Bronchial epithelial cell (primary cell): Measurements from ENCODE around the gene CSAD. TPM values are rescaled to one million over a fixed set of nuclear protein-coding genes. Genes with fewer than 3 reads are reported as not detected.

Experiments used
- DNase-seq: peaks from one replicate; pipeline ENCODE4 v3.0.0-alpha.2; 2010; ENCODE audit warnings: low read depth
- FAIRE-seq: peaks from 2 replicates; lab custom pipeline; 2011; peaks lifted over from hg19 to GRCh38; lab: Jason Lieb, UNC
- H3K27me3 ChIP-seq: 2 replicates; pipeline ENCODE4 v1.5.1; 2011; ENCODE audit warnings: low read length; ENCODE audit not compliant: control insufficient read depth, insufficient read depth
- H3K36me3 ChIP-seq: 2 replicates; pipeline ENCODE4 v1.5.1; 2011; ENCODE audit warnings: low read length; ENCODE audit not compliant: control insufficient read depth, insufficient read depth
- H3K4me3 ChIP-seq: 2 replicates; pipeline ENCODE4 v1.5.1; 2011; ENCODE audit warnings: mild to moderate bottlenecking, low read depth, low read length, control low read depth
- CTCF ChIP-seq: IDR thresholded peaks from 2 replicates; pipeline ENCODE4 v1.5.1; 2011; ENCODE audit warnings: mild to moderate bottlenecking, moderate library complexity, low read length, control low read depth, inconsistent platforms; ENCODE audit not compliant: insufficient read depth, severe bottlenecking
- total RNA-seq: library from RNA; depleted of rRNA; stranded (reverse); fragments of >200 nt; gene quantifications from 2 replicates; pipeline ENCODE4 v1.2.1, GENCODE V29; 2014

The CSAD gene
- total RNA-seq, 1 donor from 2014 or later = 6.6 TPM

- Histone ChIP-seq H3K36me3 (peaks cover 8% of the 10 kb centered on the region), H3K27me3 (no peaks in the 10 kb centered on the region), H3K4me3 (no peak overlapping the region)
- DNase-seq (no peak), FAIRE-seq (peak; percentile 40)
- no peak for TF ChIP-seq CTCF
Observed at GRCh38 chr12:53191096-53191884, 10.6 kb upstream of the CSAD start.

- no peaks in the 10 kb centered on the region for H3K27me3 ChIP-seq
- FAIRE-seq (no peak), DNase-seq (peak; percentile 51)
- H3K36me3 ChIP-seq = peaks cover 13% of the 10 kb centered on the region
- peak; percentile 95 for TF ChIP-seq CTCF
- H3K4me3 ChIP-seq = no peak overlapping the region
Observed at GRCh38 chr12:53190108-53190729, 9.5 kb upstream of the CSAD start.

GRCh38 chr12:53187145-53187899 is 6.6 kb upstream of the CSAD start:
- Histone ChIP-seq H3K27me3 (no peaks in the 10 kb centered on the region), H3K4me3 (no peak overlapping the region), H3K36me3 (peaks cover 24% of the 10 kb centered on the region)
- FAIRE-seq (no peak), DNase-seq (no peak)
- no peak for TF ChIP-seq CTCF

- FAIRE-seq = no peak
- Histone ChIP-seq H3K27me3 (no peaks in the 10 kb centered on the region), H3K36me3 (peaks cover 28% of the 10 kb centered on the region), H3K4me3 (no peak overlapping the region)
- no peak for DNase-seq
- TF ChIP-seq CTCF = no peak
Observed at GRCh38 chr12:53186745-53187144, 6.0 kb upstream of the CSAD start.

GRCh38 chr12:53185582-53186153 is 4.9 kb upstream of the CSAD start:
- Histone ChIP-seq H3K36me3 (peaks cover 29% of the 10 kb centered on the region), H3K4me3 (no peak overlapping the region), H3K27me3 (no peaks in the 10 kb centered on the region)
- no peak for TF ChIP-seq CTCF
- FAIRE-seq (no peak), DNase-seq (no peak)
